Measurements from ENCODE around the gene GATB.

The GATB gene

DNA sequence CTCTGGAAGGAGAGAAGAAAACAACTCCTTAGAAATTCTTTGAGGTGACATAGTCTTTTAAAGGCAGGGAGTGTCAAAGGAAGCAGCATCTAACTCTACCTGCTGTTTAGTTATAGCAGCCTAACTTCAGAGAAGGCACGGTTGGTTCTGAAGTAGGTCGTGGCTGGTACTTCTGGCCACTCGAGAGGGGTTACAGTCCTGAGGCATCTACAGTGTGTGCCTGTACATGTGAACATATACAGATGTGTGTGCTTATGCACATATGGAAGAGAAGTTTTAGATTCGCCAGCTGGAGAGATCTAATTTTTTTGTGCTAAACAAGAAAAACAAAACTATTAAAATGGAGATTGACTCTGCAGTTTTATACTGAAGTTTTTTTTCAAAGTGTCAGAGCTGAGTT lies 52.7 kb downstream of the GATB start:
- TF ChIP-seq, protein P1, sequence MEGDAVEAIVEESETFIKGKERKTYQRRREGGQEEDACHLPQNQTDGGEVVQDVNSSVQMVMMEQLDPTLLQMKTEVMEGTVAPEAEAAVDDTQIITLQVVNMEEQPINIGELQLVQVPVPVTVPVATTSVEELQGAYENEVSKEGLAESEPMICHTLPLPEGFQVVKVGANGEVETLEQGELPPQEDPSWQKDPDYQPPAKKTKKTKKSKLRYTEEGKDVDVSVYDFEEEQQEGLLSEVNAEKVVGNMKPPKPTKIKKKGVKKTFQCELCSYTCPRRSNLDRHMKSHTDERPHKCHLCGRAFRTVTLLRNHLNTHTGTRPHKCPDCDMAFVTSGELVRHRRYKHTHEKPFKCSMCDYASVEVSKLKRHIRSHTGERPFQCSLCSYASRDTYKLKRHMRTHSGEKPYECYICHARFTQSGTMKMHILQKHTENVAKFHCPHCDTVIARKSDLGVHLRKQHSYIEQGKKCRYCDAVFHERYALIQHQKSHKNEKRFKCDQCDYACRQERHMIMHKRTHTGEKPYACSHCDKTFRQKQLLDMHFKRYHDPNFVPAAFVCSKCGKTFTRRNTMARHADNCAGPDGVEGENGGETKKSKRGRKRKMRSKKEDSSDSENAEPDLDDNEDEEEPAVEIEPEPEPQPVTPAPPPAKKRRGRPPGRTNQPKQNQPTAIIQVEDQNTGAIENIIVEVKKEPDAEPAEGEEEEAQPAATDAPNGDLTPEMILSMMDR (IDR thresholded peaks at IDR 0.05; ENCODE audit: control insufficient read depth, extremely low read depth, insufficient read depth), result no peak
- DNase-seq (ENCODE audit: low read depth), result no peak

DNA sequence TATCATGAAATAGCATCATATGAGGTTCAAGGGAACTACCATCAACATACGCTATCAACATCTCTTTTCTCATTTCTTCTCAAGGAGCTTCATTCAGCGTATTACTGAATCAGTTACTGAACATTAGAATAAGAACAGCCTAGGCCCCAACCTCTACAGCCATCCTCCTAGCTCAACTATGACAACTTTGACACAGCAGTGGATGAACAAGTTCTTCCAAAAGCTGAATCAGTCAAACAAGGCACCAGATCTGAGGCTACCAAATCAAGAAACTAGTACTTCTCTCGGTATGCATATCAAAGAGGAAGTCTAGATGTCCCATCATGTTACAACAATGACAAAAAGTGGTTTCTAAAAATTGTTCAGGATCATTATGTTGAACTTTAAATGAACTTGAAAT lies 57.4 kb downstream of the GATB start:
- no peak overlapping the region for H3K4me3 ChIP-seq (ENCODE audit: low read depth, low read length)
- no peak for DNase-seq (ENCODE audit: low read depth)

More for the DNA sequence above, 52.7 kb downstream of the GATB start:
- H3K4me3 ChIP-seq (ENCODE audit: low read depth, low read length), result no peak overlapping the region

DNA sequence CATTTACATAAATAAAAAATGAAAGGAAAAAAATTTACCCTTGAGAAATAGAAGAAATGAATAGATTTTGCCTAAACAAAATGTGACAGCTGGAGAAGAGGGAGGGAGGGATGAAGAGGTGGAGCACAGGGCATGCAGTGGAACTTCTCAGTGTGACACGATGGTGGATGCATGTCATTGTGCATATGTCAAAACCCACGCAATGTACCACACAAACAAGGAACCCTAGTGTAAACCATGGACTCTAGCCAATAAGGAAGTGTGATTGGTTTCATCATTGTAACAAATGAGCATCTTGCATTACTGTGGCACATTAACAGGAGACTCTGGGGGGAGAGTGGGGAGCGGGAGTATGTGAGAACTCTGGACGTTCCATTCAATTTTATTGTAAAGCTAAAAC lies 58.6 kb downstream of the GATB start:
- TF ChIP-seq, protein P1 (IDR thresholded peaks at IDR 0.05; ENCODE audit: control insufficient read depth, extremely low read depth, insufficient read depth), result no peak
- DNase-seq (ENCODE audit: low read depth), result no peak
- H3K4me3 ChIP-seq (ENCODE audit: low read depth, low read length), result no peak overlapping the region

More for the DNA sequence above, 57.4 kb downstream of the GATB start:
- TF ChIP-seq, protein P1 (IDR thresholded peaks at IDR 0.05; ENCODE audit: control insufficient read depth, extremely low read depth, insufficient read depth), result no peak

DNA sequence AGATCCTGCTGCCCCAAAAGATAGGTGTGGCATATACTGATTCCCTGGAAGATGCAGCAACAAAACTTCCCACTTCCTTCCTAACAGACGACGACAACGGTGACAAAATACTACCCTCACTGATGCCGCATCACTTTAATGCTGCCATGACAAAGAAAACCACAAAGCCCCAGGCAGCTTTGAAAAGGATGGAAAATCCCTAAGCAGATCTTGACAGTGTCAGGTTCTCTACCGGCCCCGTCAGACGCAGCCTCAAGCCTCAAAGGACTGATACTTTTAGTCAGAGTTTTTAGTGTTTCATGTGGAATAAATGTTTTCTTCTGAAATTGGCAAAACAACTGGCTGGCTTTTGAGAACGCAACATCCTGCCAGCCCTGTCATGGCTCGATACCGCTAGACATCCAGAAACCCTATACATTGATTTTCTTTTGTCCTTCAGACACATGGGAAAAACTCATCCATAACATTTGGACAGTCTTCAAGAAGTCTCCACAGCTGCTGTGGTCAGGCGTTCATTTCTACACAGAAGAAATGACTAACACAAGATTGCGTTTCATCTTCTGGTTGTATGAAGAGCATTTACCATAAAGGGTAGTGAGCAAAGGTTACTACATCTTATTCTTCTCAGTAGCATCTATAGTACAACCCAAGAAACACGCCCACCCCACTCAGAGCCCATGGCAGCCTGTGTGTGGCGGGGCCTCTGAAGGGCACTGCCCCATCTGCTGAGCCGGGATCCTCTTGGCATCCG lies 60.1 kb downstream of the GATB start:
- no peak for DNase-seq (ENCODE audit: low read depth)
- no peak overlapping the region for H3K4me3 ChIP-seq (ENCODE audit: low read depth, low read length)
- TF ChIP-seq, protein P1 (IDR thresholded peaks at IDR 0.05; ENCODE audit: control insufficient read depth, extremely low read depth, insufficient read depth), result no peak

DNA sequence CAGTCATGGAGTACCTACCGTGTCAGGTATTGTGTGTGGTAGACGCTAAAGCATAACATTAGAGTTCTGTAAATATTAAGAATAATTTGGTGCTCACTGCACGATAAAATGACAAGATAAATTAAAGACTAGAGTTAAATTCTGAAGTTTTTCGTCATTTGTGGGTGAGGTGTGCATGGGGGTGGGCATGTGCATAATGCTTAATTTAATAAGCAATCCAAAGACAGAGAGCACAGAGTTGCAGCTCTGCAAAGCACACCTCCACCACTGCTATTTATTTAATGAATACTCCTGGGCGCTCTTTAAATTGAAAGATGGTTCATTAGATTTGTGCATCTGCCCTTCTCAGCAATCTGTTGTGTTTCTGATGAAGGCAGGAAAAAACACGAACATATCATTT lies 62.6 kb downstream of the GATB start:
- DNase-seq (ENCODE audit: low read depth), result no peak
- TF ChIP-seq, protein P1 (IDR thresholded peaks at IDR 0.05; ENCODE audit: control insufficient read depth, extremely low read depth, insufficient read depth), result no peak
- H3K4me3 ChIP-seq (ENCODE audit: low read depth, low read length), result no peak overlapping the region

DNA sequence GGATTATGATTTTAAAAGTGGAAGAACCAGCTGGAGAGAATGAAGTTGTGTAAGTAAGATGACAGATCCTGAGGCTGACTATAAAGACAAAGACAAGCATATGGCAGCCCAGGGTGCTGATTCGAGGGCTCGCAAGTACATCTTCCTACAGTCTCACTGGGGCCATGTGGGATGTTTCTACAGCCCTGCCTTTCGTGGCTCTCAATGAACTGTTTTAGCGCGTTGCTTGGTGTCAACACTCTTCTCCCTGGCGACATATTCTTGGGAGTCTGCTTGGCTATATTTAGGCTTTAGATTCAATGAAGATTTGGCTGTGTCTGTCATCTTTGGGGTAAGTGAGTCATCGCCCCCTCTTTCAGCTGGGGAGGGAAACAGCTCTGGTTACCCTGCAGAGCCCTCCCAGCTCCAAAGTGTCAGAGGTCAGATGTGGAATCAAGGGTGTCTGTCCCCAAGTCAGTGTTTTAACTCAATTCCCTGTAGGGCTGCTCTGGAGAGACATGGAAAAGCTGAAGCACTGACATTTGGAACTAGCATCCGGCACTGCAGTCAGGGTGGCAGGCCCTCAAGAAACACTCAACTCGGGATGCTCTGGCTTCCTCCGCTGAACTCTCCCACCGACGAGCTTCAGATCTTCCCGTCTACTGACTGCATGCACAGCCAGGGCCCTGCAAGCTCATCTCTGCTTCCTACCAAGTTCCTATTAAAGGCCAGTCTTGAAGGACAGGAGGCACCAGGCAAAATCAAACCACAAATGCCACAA lies 65.7 kb downstream of the GATB start:
- no peak overlapping the region for H3K4me3 ChIP-seq (ENCODE audit: low read depth, low read length)
- TF ChIP-seq, protein P1 (IDR thresholded peaks at IDR 0.05; ENCODE audit: control insufficient read depth, extremely low read depth, insufficient read depth), result no peak
- no peak for DNase-seq (ENCODE audit: low read depth)
